HG03066 (cell line): ENCODE results near the gene FNDC3B.

ENCODE experiments used
- ATAC-seq: cut with Tn5 transposase; IDR thresholded peaks from one replicate; pipeline ENCODE4 v1.9.1; 2021; ENCODE audit warnings: low read depth; ENCODE audit not compliant: unreplicated experiment

Gene FNDC3B

DNA sequence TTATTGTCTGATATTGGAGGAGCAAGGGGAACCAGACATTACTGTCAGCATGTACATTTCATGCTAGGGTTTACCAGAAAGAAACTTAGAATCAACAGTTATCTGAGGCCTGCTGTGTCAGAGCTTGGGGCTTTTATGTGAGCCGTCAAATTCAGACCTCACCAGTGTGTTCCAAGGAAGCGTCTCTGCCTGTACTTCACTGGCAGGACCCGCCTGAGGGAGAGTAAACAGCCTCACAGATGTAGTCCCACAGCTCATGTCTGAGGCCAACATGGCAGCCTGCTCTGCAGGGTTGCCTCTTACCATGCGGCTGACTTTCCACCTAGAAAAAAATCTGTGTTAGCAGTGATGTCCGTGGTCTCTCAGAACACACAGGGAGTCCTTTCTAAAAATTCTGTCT, 334.5 kb downstream of the FNDC3B start:
- ATAC-seq, result no peak

DNA sequence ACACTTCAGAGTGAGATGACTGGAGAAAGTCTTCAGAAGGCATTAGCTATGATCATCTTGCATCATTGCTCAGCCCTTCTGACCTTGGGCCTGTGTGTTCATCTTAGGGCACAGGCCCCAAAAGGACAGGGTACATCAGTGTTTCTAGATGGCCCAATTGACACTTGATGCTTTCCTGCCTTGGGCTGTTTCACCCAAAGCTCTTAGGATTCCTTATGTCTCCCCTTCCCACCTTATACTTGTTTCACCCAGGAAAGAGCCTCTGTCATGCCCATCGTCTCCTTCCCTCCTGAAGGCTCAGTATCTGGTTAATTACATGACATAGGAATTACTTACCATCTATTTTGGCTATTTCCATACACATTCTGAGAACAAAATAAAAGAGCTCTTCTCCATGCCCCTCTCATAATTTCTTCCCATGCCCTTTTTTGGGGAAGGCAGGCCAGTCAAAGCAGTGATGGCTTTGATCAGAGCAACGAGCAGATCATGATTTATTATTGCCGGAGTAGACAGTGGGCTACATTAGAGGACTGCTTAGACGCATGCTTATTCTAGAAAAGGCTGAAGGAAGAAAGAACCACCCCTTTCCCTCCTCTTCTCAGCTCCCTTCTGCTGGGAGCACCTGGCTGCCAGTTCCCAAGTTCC, 335.9 kb downstream of the FNDC3B start:
- no peak for ATAC-seq

DNA sequence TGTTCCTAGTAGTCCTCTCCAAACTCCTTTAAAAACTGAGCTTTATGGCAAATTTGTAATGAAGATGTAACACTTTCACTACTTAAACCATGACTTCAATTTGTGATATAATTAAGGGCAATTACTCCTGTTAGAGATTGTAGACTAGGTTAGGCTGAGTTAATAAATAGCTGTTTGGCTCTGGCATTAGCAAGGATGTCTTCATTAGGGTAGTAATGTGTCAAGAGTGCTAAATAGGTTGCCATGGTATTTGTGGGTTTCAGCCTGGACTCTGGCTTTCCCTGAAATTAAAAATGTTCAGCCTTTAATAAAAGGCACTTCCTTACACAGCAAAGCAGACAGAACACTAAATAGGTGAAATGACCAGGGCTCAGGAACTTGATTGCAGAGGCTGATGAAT, 337.0 kb downstream of the FNDC3B start:
- ATAC-seq, result no peak

DNA sequence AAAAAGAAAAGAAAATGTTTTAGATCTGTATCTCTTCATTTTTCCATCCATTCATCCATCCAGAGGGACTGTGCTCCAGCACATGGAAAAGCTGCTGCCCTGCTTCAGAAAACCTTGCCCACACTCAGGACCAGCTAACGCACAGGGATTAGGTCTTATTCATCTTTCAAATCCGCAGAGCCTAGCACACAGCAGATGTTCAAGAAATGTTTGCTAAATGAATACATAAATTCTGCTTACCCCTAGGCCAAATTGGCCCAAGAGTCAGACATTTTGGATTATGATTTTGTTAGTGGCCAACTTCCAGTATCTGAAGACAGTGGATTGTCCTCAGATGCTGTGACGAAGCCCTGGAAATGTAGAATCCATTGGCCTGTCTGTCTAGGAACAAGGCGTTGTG, 337.5 kb downstream of the FNDC3B start:
- ATAC-seq, result no peak

DNA sequence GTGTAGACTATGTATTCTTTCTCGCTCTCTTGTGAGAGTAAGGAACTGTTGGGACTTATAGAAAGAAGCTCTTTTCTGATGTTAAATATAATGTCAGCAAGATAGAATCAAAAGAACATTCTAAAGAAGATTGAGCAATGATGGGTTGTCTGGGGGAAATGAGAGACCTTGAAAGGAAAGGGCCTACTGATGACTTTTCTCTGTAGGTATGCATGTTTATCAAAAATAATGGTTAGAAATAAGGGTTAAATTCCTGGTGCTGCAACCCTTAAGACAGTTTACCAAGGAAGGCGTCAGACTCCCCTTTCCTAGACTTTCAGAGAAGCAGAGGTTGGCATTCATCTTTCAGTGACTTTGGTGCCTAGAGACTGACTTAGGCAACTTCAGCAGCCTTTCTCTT, 339.1 kb downstream of the FNDC3B start:
- ATAC-seq, result no peak

DNA sequence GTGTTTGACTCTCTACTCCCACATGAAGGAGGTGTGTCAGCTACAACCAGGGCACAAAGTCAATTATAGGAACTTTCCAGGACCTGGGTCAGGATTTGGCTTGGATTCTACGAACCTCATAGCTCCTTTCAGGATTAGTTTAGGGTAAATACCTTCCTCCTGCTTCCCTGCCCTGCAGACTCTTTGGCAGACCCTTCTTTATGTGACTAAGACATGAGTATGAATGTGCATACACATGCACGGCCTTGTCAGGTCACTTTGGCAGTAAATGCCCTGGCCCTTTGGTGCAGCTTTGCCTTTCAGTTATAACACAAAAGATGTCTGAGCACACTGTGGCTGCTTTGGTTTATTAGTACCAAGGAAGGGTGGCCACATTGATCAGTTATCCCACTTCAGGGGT, 340.0 kb downstream of the FNDC3B start:
- ATAC-seq, result no peak

DNA sequence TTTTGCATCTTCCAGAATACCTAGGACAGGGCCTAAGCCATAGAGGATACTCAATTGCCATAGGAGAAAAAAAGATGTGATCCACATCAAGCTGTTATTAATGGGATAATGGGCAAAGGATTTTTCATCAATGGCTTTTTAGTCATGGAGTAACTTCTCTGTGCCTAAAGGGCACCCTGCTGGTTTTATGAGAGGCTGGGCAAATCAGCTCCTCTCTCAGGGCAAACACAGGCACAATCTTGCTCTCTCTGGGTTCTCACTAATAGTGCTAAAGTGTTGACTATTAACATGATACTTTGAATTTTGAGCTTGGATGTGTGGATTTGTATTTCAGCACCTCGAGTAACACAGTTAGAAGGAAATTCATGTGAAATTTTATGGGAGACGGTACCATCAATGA, 341.3 kb downstream of the FNDC3B start:
- no peak for ATAC-seq

DNA sequence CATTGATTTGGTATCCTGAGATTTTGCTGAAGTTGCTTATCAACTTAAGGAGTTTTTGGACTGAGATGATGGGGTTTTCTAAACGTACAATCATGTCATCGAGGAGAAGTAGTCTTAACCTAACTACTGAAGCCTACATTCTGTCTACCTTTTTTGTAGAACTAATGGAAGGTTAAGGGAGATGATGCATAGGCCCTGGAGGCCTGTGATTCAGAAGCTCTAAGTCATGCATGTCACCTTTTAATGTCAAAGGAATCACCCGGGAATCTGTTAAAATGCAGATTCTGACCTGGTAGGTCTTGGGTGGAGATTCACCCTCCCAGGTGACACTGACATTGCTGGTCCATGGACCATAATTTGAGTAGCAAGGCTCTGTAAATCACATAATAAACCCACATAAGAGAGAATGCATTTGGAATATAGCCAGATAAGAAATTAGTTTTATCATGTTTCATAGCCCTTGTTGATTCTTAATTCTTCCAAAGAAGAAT, 344.0 kb downstream of the FNDC3B start:
- ATAC-seq, result no peak

DNA sequence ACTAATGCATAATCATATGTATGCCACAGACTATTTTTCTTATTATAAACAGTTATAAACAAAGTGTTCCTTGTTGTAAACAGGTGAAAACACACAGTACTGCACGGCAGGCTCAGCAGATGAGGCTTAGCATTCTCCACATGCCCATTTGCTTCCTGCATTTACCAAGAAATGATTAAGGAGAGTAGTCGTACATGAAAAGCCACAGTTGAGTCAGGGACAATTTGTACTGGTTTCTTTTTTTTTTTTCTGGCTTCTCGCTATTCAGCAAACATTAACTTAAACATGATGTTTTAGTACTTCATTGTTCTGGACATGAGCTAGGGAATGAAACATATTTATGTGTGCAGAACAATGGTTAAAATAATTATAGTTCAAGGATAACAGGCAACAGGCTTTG, 345.5 kb downstream of the FNDC3B start:
- ATAC-seq, result no peak

DNA sequence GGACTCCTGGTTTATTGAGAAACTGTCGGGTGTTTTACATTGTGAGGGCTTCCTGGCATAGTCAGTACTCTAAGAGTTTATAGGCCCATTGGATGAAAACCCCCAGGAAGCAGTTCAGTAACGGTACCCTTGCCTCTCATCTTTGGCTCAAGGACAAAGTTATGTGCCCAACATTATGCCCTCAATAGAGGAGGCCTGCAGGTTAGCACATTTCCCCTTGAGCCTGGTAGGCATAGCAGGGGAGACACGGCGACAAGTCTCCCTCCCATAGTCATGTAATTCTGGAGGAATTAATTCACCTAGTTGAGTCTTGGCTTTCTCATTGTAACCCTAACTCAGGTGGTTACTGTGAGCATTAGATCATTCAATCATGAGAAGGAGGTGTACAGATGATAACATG, 348.4 kb downstream of the FNDC3B start:
- ATAC-seq, result no peak

DNA sequence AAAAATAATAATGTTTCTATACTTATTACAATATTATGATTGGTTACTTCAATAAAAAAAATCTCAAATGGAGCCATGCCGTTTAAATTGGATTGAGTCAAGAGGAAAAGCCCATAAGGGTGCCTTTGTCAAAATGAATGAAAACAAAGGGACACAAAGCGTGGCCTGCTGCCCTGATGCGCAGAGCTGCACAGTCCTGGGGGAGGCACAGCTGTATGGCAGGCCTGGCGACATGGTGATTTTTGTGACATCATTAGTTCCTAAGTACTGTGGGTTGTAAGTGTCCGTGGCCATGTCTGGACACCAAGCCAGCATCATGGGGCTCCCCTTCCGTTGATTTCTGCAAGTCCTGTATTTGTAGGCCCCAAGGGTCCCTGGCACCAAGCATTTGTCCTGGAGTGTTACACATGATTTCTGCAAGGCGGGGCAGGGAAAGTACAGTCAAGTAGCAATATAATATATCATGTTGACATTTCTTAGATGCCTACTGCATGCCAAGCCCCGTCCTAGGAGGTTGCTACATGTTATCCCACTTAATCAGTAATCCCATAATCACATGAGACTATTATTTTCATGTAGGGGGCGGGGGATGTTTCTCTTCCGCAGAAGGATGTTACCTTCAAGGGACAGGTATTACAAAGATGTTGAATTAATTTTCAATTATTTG, 349.2 kb downstream of the FNDC3B start:
- ATAC-seq, result no peak

DNA sequence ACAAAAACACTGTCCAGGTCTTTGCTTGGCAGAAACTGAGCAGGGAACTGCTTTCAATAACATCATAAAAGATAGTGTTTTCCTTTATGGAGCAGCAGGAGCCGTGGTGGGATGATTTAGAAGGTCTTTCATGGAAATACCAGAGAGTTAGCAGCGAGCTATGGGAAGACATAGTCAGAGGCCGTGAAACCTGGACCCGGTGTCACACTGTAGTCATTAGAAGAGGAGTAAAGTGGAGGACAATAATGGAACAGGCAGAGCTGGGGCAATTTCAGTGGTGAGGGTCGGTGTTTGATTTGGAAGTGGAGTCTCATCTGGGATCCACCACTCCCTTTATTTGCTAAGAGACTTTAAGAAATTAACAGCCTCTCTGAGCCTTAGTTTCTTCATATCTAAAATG, 351.4 kb downstream of the FNDC3B start:
- no peak for ATAC-seq

DNA sequence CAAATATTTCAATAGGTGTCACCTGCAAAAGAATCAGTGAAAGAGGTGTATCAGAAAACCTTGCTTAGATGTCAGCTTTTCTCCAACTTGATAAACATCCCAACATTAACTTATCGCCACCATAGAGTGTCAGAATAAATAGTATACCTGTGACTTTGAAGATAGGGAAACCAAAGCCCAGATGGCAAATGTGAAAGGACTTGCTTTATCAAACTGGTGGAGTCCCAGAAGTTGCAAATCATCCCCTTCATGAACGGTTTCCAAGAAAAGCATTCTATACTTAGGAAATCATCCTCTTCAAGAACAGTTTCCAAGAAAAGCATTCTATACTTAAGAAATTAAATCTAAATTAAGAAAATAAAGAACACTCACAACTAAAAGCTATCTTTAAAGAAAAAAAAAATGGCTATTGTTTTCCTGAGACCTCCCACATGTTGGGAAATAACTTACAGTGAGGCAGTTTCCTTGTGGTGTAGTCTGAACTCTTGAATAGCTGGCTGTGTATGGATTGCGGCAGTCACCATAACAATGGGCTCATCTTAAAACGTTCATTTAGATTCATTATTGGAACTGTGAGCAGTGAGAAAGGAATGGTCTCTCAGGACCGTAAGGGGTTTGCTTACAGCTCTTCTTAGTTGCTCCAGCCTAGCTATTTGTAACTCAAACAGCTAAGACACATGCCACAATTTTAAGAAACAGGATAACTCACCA, 352.4 kb downstream of the FNDC3B start:
- no peak for ATAC-seq

DNA sequence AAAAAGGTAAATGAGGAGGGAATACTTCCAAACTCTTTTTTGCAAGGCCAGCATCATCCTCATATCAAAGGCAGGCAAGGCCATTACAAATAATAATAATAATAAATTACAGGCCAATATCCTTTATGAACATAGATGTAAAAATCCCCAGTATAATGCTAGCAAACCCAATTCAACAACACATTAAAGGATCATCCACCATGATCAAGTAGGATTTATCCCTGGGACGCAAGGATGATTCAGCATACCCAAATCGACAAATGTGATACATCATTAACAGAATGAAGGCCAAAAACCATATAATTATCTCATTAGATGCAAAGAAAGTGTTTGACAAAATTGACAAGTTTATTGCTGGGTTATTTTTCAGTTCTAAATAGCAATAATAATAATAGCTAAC, 355.3 kb downstream of the FNDC3B start:
- no peak for ATAC-seq

DNA sequence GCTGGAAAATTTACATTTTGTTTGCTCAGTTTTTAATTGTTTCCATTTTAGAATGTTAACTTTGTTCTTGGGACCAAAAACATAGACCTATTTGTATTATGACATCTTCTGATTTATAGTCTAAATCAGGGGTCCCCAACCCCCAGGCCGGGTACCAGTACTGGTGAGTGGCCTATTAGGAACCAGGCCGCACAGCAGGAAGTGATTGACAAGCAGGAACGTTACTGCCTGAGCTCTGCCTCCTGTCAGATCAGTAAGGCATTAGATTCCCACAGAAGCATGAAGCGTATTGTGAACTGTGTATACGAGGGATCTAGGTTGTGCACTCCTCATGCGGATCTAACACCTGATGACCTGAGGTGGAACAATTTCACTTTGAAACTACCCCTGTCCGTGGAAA, 357.0 kb downstream of the FNDC3B start:
- no peak for ATAC-seq

DNA sequence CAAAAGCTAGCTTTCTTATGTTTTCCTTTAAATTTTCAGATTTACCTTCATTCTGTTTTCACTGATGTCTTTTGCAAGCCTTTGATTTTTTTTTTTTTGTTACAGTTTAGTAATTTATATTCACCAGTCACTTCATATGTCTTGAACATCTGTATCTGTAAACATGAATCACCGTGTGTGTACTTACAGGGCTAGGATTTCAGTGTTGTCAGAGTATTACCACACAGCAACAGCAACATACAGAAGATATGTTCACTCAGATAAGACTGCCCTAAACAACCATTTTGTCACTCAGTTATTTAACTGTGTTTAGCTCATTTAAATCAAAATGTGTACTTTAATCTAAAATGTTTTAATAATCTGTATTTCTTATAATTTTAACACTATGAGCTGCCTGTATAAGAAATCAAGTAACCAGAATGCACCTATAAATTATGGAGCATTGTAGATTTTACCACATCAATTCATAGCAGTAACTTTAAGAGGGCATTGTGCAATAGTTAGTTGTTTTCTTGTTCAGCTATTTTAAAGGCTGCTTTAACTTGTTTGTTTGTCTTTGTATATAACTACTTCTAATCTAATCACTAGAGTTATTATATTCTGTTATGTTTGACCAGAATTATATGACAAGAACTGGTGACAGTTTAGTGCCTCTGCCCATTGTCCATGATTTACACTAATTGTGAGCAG, 358.5 kb downstream of the FNDC3B start:
- no peak for ATAC-seq

DNA sequence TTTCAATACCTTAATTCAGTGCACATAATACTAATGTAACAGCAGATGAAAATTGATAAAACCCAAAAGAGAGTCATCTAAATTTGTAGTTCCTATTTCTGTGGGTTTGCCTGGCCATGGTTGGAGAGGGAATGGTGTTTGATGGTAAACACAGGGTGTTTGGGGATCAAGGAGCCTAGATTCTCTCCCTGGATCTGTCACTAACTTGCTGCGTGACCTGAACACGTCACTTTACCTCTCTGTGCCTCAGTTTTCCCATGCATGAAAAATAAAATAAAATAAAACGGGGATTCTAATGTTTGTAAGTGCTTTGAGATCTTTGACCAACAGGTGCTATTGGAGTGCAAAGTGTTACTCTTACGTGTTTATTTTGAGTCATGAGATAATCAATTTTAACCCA, 359.1 kb downstream of the FNDC3B start:
- no peak for ATAC-seq

DNA sequence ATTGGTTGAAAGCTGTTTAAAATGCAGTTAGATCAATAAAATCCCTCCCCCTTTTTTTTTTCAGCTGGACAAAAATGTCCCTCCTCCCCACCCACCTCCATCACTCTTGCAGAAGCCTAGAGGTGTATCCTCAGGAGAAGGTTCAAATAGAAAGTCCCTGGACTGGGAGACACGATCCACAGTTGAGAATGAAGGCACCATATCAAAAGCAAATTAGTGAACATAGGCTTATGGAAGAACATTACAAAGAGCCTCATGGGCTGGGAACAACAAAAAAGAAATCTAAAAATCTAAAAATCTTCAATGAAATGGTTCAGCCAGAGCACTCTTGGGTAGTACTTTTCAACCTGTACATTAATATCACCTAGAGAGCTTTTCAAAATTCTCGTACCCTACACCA, 362.7 kb downstream of the FNDC3B start:
- no peak for ATAC-seq

DNA sequence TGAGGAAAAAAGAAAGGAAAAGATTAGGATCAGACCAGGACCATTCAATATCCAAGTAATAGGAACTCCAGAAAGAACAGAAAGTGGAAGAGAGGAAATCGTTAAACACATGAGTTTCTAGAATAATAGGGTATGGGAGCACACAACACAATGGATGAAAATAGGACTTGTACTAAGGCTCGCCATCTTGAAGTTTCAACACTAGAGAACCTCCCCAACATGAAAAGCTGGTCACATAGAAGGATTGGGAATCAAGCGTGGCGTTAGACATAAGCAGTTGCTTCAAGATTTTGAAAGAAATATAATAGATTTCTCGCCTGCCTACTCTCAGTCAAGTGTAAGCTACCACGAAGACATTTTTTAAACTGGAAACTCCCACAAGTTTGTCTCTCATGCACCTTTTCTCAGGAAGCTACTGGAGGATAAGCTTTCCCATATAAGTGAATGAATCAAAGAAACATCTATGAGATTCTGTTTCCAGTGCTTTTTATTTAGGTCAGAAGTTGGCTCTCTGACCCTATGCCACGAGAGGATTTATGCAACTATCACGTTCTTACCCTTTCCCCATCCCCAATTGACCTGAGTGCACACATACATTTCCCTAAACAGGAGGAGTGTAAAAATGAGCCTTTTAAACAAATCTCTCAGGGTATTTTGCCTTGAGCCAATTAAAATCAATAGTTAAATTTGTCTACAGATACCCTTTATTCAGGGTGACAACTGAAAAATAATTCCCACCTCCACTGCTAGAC, 363.7 kb downstream of the FNDC3B start:
- ATAC-seq, result no peak

DNA sequence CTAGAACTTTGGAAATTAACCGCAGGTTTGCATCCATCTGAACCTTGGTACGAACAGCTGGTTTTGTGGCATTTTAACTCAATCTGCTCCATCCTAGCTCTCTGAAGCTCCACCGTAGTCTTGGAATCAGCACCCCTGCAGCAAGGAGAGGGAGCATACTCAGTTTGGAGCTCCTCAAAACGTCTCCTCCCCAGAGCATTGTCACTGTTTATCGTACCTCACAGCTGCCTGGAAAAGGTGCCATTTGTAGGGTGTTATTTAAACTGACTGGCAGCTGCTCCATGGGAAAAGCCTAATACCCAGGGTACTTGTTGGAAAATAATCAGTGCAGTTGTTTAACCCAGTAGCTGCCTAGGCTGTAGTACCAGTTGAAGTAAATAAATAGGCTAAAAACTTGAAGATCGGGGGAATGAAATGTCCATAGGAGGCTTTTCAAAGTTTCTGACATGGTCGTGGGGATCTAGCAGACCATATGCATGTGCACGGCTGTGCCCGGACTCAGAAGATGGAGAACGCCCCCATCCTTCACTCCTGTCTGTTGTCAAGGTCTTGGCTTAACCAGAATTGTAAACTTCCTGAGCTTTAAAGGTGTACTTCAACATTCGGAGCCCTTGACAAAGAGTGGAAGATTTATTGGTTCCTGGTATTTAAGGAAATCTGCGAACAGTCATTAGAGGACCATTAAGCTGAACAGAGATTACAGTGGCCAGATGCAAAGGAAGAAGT, 365.0 kb downstream of the FNDC3B start:
- no peak for ATAC-seq
